Osteoblast (primary cell): ENCODE results near the gene GLRA1. TPM values are rescaled to one million over a fixed set of nuclear protein-coding genes. Genes with fewer than 3 reads are reported as not detected.

Experiments used
- DNase-seq: peaks from one replicate; pipeline ENCODE4 v3.0.0; 2011; ENCODE audit warnings: low spot score, mixed read lengths; ENCODE audit not compliant: insufficient read length; ENCODE audit errors: missing footprints
- H2AFZ ChIP-seq: 2 replicates; pipeline ENCODE4 v1.6.0; 2011; ENCODE audit warnings: mild to moderate bottlenecking, low read length
- H3K27ac ChIP-seq: 2 replicates; pipeline ENCODE4 v1.5.1; 2011; ENCODE audit warnings: mild to moderate bottlenecking, low read depth, low read length, moderate library complexity
- H3K27me3 ChIP-seq: 2 replicates; pipeline ENCODE4 v1.6.0; 2012; ENCODE audit warnings: mild to moderate bottlenecking, control low read depth, inconsistent platforms, low read length, moderate library complexity; ENCODE audit not compliant: insufficient read depth
- H3K36me3 ChIP-seq: 2 replicates; pipeline ENCODE4 v1.5.1; 2011; ENCODE audit warnings: mild to moderate bottlenecking, low read length, control low read depth, moderate library complexity; ENCODE audit not compliant: insufficient read depth
- H3K4me1 ChIP-seq: 2 replicates; pipeline ENCODE4 v1.5.1; 2011; ENCODE audit warnings: mild to moderate bottlenecking, low read length, control low read depth, moderate library complexity; ENCODE audit not compliant: insufficient read depth
- H3K4me2 ChIP-seq: 2 replicates; pipeline ENCODE4 v1.6.0; 2011; ENCODE audit warnings: mild to moderate bottlenecking, low read length; ENCODE audit not compliant: insufficient read depth
- H3K4me3 ChIP-seq: fragments of 200-600 bp; sonication (generic); 3 replicates; pipeline ENCODE4 v1.5.1; 2012; ENCODE audit warnings: mild to moderate bottlenecking, low read length, inconsistent platforms; ENCODE audit not compliant: insufficient read depth
- H3K79me2 ChIP-seq: 2 replicates; pipeline ENCODE4 v1.6.0; 2012; ENCODE audit warnings: mild to moderate bottlenecking, low read length, control low read depth, inconsistent platforms; ENCODE audit not compliant: insufficient read depth
- H3K9me3 ChIP-seq: 2 replicates; pipeline ENCODE4 v1.5.1; 2011; ENCODE audit warnings: low read depth, low read length, control low read depth
- H4K20me1 ChIP-seq: 2 replicates; pipeline ENCODE4 v1.6.0; 2012; ENCODE audit warnings: mild to moderate bottlenecking, low read length, control low read depth; ENCODE audit not compliant: insufficient read depth
- CTCF ChIP-seq: IDR thresholded peaks from 2 replicates; pipeline ENCODE4 v1.5.1; 2011; ENCODE audit warnings: mild to moderate bottlenecking, low read depth, low read length, moderate library complexity; ENCODE audit errors: extremely low read depth
- total RNA-seq: library from RNA; depleted of rRNA; stranded (reverse); fragments of >200 nt; gene quantifications from 2 replicates; pipeline ENCODE4 v1.2.3, GENCODE V29; 2012

The GLRA1 gene
- total RNA-seq, 1 donor = not detected

- H3K4me2 ChIP-seq = no peak overlapping the region
- peaks cover 46% of the 10 kb centered on the region for H3K79me2 ChIP-seq
- H4K20me1 ChIP-seq = peaks cover 41% of the 10 kb centered on the region
- peaks cover 28% of the 10 kb centered on the region for H3K4me1 ChIP-seq
- H3K36me3 ChIP-seq = peaks cover 54% of the 10 kb centered on the region
- no peak for DNase-seq
- H3K9me3 ChIP-seq = no peaks in the 10 kb centered on the region
- no peaks in the 10 kb centered on the region for H3K27me3 ChIP-seq
- H2AFZ ChIP-seq = no peak overlapping the region
- TF ChIP-seq CTCF = no peak
- no peak overlapping the region for H3K4me3 ChIP-seq
- no peak overlapping the region for H3K27ac ChIP-seq
Measured at GRCh38 chr5:151808451-151809169, 116.0 kb downstream of the GLRA1 start.

DNA sequence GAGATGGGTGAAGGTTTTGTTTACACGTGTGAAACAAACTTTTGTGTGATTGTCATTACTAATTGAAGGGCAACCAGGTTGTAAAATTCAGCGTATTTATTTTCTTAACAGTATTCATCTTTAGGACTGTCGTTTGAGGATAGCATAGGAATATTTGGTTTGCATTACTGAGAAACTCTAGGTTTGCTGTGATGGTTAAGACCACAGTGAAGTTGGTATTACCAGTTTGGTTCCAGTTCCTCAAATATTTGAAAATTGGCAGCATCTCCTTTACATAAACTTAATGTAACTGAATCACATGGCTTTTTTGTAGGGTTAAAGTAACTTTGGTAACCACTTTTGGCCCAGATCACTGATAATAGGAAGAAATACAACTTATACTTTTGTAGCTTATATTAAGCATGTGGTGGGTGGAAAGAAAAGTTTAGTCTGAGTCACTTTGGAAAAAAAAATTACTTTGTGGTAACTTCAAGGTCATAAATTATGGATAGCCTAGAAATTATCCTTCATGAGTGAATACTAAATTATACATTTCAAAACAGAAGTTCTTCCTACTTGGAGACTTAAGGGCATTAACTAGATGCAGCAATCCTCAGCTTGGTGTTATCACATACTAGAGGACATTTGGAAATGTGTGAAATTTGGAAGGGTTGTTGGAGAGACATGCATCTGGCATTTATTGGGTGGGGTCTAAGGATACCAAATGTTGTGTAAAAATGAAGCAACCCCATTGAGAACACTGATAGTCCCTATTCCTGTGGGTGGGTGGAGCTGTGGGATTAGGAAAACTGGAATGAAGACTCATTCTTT is 119.0 kb downstream of the GLRA1 start:
- peak; percentile 83 for DNase-seq
- H3K79me2 ChIP-seq = peaks cover 48% of the 10 kb centered on the region
- TF ChIP-seq CTCF = no peak
- H3K27me3 ChIP-seq = no peaks in the 10 kb centered on the region
- H3K9me3 ChIP-seq = no peaks in the 10 kb centered on the region
- no peak overlapping the region for H3K4me3 ChIP-seq
- peak overlapping the region; percentile 20 for H3K4me2 ChIP-seq
- peaks cover 21% of the 10 kb centered on the region for H3K4me1 ChIP-seq
- H4K20me1 ChIP-seq = peaks cover 36% of the 10 kb centered on the region
- peak overlapping the region; percentile 8 for H3K27ac ChIP-seq
- H3K36me3 ChIP-seq = peaks cover 65% of the 10 kb centered on the region
- H2AFZ ChIP-seq = no peak overlapping the region

GRCh38 chr5:151800532-151800931 is 124.1 kb downstream of the GLRA1 start:
- TF ChIP-seq CTCF = no peak
- Histone ChIP-seq H3K36me3 (peaks cover 85% of the 10 kb centered on the region), H3K4me2 (no peak overlapping the region), H4K20me1 (peaks cover 54% of the 10 kb centered on the region), H3K4me3 (no peak overlapping the region), H3K27me3 (no peaks in the 10 kb centered on the region), H3K79me2 (peaks cover 50% of the 10 kb centered on the region), H2AFZ (no peak overlapping the region), H3K27ac (no peak overlapping the region), H3K4me1 (peaks cover 30% of the 10 kb centered on the region), H3K9me3 (no peaks in the 10 kb centered on the region)
- DNase-seq = no peak

- no peak overlapping the region for H3K4me3 ChIP-seq
- no peak overlapping the region for H2AFZ ChIP-seq
- H3K79me2 ChIP-seq = peaks cover 61% of the 10 kb centered on the region
- H3K27ac ChIP-seq = peak overlapping the region; percentile 11
- peaks cover 24% of the 10 kb centered on the region for H3K4me1 ChIP-seq
- peaks cover 50% of the 10 kb centered on the region for H4K20me1 ChIP-seq
- peaks cover 91% of the 10 kb centered on the region for H3K36me3 ChIP-seq
- no peaks in the 10 kb centered on the region for H3K27me3 ChIP-seq
- DNase-seq = no peak
- H3K9me3 ChIP-seq = no peaks in the 10 kb centered on the region
- no peak overlapping the region for H3K4me2 ChIP-seq
- no peak for TF ChIP-seq CTCF
Measured at GRCh38 chr5:151799407-151799806, 125.2 kb downstream of the GLRA1 start.
